ENCODE results near the gene MATN1. TPM values are rescaled to one million over a fixed set of nuclear protein-coding genes. Genes with fewer than 3 reads are reported as not detected.
"Not testable (repeated sequence)": the region's sequence is repeated elsewhere in the genome, so short reads cannot be mapped to it uniquely, and the experiment has no call there.

MATN1 gene
- total and polyA plus RNA-seq, 9 donors = 0.10 to 0.95 (median 0.51) TPM

- intact Hi-C loops (cut with DNase I) = no loop called here
- no peaks in the 10 kb centered on the region for H3K27me3 ChIP-seq
- H3K36me3 ChIP-seq = no peaks in the 10 kb centered on the region
- H3K4me1 ChIP-seq (ENCODE audit: insufficient read depth) = peaks cover under 1% of the 10 kb centered on the region
- no peaks in the 10 kb centered on the region for H3K9me3 ChIP-seq
- no peak for TF ChIP-seq CTCF (IDR thresholded peaks at IDR 0.05)
- no peak for TF ChIP-seq POLR2A (IDR thresholded peaks at IDR 0.05)
- no peak for TF ChIP-seq EP300 (IDR thresholded peaks at IDR 0.05)
- no peak overlapping the region for H3K4me3 ChIP-seq
- 69 to 73% (median 73%) methylated on average over 20 of the region's 20 CpGs for WGBS, 3 donors
- DNase-seq = peak in 1 of 5 donors; percentile 28
- H3K27ac ChIP-seq = no peak overlapping the region
Measured at GRCh38 chr1:30768830-30769718, 45.7 kb upstream of the MATN1 start.

GRCh38 chr1:30768159-30768829 is 44.9 kb upstream of the MATN1 start:
- Histone ChIP-seq H3K4me3 (no peak overlapping the region), H3K36me3 (no peaks in the 10 kb centered on the region), H3K9me3 (no peaks in the 10 kb centered on the region), H3K27me3 (no peaks in the 10 kb centered on the region), H3K4me1 (ENCODE audit: insufficient read depth) (peaks cover 4% of the 10 kb centered on the region), H3K27ac (no peak overlapping the region)
- no peak for TF ChIP-seq POLR2A (IDR thresholded peaks at IDR 0.05)
- TF ChIP-seq CTCF (IDR thresholded peaks at IDR 0.05) = no peak
- no peak for TF ChIP-seq EP300 (IDR thresholded peaks at IDR 0.05)
- 82 to 87% (median 85%) methylated on average over 9 of the region's 9 CpGs for WGBS, 3 donors
- intact Hi-C loops (cut with DNase I) = no loop called here
- no peak for DNase-seq

- H3K27me3 ChIP-seq; H3K4me3 ChIP-seq; DNase-seq; intact Hi-C loops (cut with DNase I); H3K9me3 ChIP-seq; H3K36me3 ChIP-seq; H3K27ac ChIP-seq; H3K4me1 ChIP-seq (ENCODE audit: insufficient read depth): not testable (repeated sequence)
- WGBS, 3 donors = 90 to 96% (median 95%) methylated on average over 8 of the region's 8 CpGs
Measured at GRCh38 chr1:30766948-30767347, 43.6 kb upstream of the MATN1 start.

GRCh38 chr1:30765556-30766434 is 42.4 kb upstream of the MATN1 start:
- no peak overlapping the region for H3K27ac ChIP-seq
- no peaks in the 10 kb centered on the region for H3K36me3 ChIP-seq
- H3K4me1 ChIP-seq (ENCODE audit: insufficient read depth) = peaks cover 6% of the 10 kb centered on the region
- no peaks in the 10 kb centered on the region for H3K27me3 ChIP-seq
- TF ChIP-seq CTCF (IDR thresholded peaks at IDR 0.05) (no peak), EP300 (IDR thresholded peaks at IDR 0.05) (no peak), POLR2A (IDR thresholded peaks at IDR 0.05) (no peak)
- H3K4me3 ChIP-seq = no peak overlapping the region
- DNase-seq = no peak
- 80 to 86% (median 80%) methylated on average over 14 to 15 of the region's 15 CpGs for WGBS, 3 donors
- H3K9me3 ChIP-seq = no peaks in the 10 kb centered on the region
- intact Hi-C loops (cut with DNase I) = no loop called here
